GM20000 (cell line): ENCODE results near the gene CNGA4.

Source experiments
- DNase-seq: peaks from one replicate; pipeline ENCODE4 v3.0.0; 2012; ENCODE audit warnings: low spot score
- CTCF ChIP-seq: IDR thresholded peaks from 2 replicates; pipeline ENCODE4 v1.5.1; 2012; ENCODE audit warnings: mild to moderate bottlenecking, control low read depth; ENCODE audit errors: extremely low read depth, missing control alignments

The CNGA4 gene

GRCh38 chr11:6209801-6210200, 29.1 kb upstream of the CNGA4 start:
- TF ChIP-seq CTCF: no peak
- no peak for DNase-seq

GRCh38 chr11:6210274-6210955, 28.5 kb upstream of the CNGA4 start:
- TF ChIP-seq CTCF: no peak
- DNase-seq: no peak

- no peak for TF ChIP-seq CTCF
- no peak for DNase-seq
Measured at GRCh38 chr11:6214530-6214929, 24.4 kb upstream of the CNGA4 start.

- no peak for DNase-seq
- no peak for TF ChIP-seq CTCF
Measured at GRCh38 chr11:6216501-6216900, 22.4 kb upstream of the CNGA4 start.

- TF ChIP-seq CTCF: no peak
- no peak for DNase-seq
Measured at GRCh38 chr11:6217722-6218121, 21.2 kb upstream of the CNGA4 start.

GRCh38 chr11:6219359-6219758, 19.5 kb upstream of the CNGA4 start:
- DNase-seq: no peak

GRCh38 chr11:6223854-6224253, 15.0 kb upstream of the CNGA4 start:
- no peak for DNase-seq
- TF ChIP-seq CTCF: no peak

More at GRCh38 chr11:6219359-6219758, 19.5 kb upstream of the CNGA4 start:
- no peak for TF ChIP-seq CTCF
